Suprapubic skin (tissue), 4 donors: Measurements from ENCODE around the gene ZSCAN31.

Experiments
- CTCF ChIP-seq, 2 donors: fragments of 200-600 bp in 1 of 2; fragments of 450-650 bp in 1 of 2; sonication (generic) in 1 of 2; IDR thresholded peaks; one replicate each; pipeline ENCODE4 v1.5.1; 2016 to 2019; ENCODE audit warnings: antibody characterized with exemption in 2 of 2, mild to moderate bottlenecking in 1 of 2, moderate library complexity in 1 of 2
- EP300 ChIP-seq: sonication (generic); formaldehyde crosslinking; IDR thresholded peaks from one replicate; pipeline ENCODE4 v1.6.1; 2017; ENCODE audit warnings: antibody characterized with exemption
- POLR2A ChIP-seq, 2 donors: fragments of 450-650 bp; IDR thresholded peaks; one replicate each; pipeline ENCODE4 v1.6.1; 2017; ENCODE audit warnings: antibody characterized with exemption in 2 of 2, mild to moderate bottlenecking in 2 of 2, moderate library complexity in 2 of 2
- POLR2AphosphoS5 ChIP-seq, 3 donors: sonication (generic); formaldehyde crosslinking; IDR thresholded peaks; one replicate each; pipeline ENCODE4 v1.6.1; 2017; ENCODE audit warnings: antibody characterized with exemption in 3 of 3

GRCh38 chr6:28340310-28341095 lies 4.6 kb upstream of the ZSCAN31 start:
- TF ChIP-seq CTCF (IDR thresholded peaks at IDR 0.05), result no peak
- TF ChIP-seq EP300, result no peak
- no peak for TF ChIP-seq POLR2A (IDR thresholded peaks at IDR 0.05)
- no peak for TF ChIP-seq POLR2AphosphoS5 (IDR thresholded peaks at IDR 0.05)
